Measurements from ENCODE around the gene PIK3CG.

The PIK3CG gene

GRCh38 chr7:106862317-106863089 is 2.6 kb upstream of the PIK3CG start:
- peaks cover 6% of the 10 kb centered on the region for H3K27me3 ChIP-seq (ENCODE audit: control insufficient read depth, insufficient read depth, low read length)
- no peak overlapping the region for H3K4me3 ChIP-seq (ENCODE audit: low read length)
- no peaks in the 10 kb centered on the region for H3K4me1 ChIP-seq (ENCODE audit: control insufficient read depth, insufficient read depth, low read length)
- H3K36me3 ChIP-seq (ENCODE audit: insufficient read depth, low read length), result no peaks in the 10 kb centered on the region
- H3K9ac ChIP-seq (ENCODE audit: low read depth, low read length), result no peak overlapping the region
- no peak overlapping the region for H3K4me2 ChIP-seq (ENCODE audit: low read length)
- no peaks in the 10 kb centered on the region for H3K9me3 ChIP-seq (replicated peaks; ENCODE audit: low read length)

GRCh38 chr7:106863274-106863997 is 1.6 kb upstream of the PIK3CG start:
- Histone ChIP-seq H3K4me3 (ENCODE audit: low read length) (no peak overlapping the region), H3K36me3 (ENCODE audit: insufficient read depth, low read length) (no peaks in the 10 kb centered on the region), H3K4me1 (ENCODE audit: control insufficient read depth, insufficient read depth, low read length) (no peaks in the 10 kb centered on the region), H3K9ac (ENCODE audit: low read depth, low read length) (no peak overlapping the region), H3K4me2 (ENCODE audit: low read length) (no peak overlapping the region), H3K27me3 (ENCODE audit: control insufficient read depth, insufficient read depth, low read length) (peaks cover 6% of the 10 kb centered on the region), H3K9me3 (replicated peaks; ENCODE audit: low read length) (no peaks in the 10 kb centered on the region)

GRCh38 chr7:106864298-106865081 is 592 bp upstream of the PIK3CG start:
- Histone ChIP-seq H3K4me3 (ENCODE audit: low read length) (no peak overlapping the region), H3K27me3 (ENCODE audit: control insufficient read depth, insufficient read depth, low read length) (peaks cover 10% of the 10 kb centered on the region), H3K9me3 (replicated peaks; ENCODE audit: low read length) (no peaks in the 10 kb centered on the region), H3K4me2 (ENCODE audit: low read length) (no peak overlapping the region), H3K4me1 (ENCODE audit: control insufficient read depth, insufficient read depth, low read length) (no peaks in the 10 kb centered on the region), H3K9ac (ENCODE audit: low read depth, low read length) (no peak overlapping the region), H3K36me3 (ENCODE audit: insufficient read depth, low read length) (no peaks in the 10 kb centered on the region)

GRCh38 chr7:106866298-106867281 is 1.5 kb downstream of the PIK3CG start:
- no peak overlapping the region for H3K4me2 ChIP-seq (ENCODE audit: low read length)
- no peak overlapping the region for H3K4me3 ChIP-seq (ENCODE audit: low read length)
- H3K9ac ChIP-seq (ENCODE audit: low read depth, low read length), result no peak overlapping the region
- no peaks in the 10 kb centered on the region for H3K4me1 ChIP-seq (ENCODE audit: control insufficient read depth, insufficient read depth, low read length)
- H3K9me3 ChIP-seq (replicated peaks; ENCODE audit: low read length), result no peaks in the 10 kb centered on the region
- H3K36me3 ChIP-seq (ENCODE audit: insufficient read depth, low read length), result no peaks in the 10 kb centered on the region
- H3K27me3 ChIP-seq (ENCODE audit: control insufficient read depth, insufficient read depth, low read length), result peaks cover 12% of the 10 kb centered on the region

DNA sequence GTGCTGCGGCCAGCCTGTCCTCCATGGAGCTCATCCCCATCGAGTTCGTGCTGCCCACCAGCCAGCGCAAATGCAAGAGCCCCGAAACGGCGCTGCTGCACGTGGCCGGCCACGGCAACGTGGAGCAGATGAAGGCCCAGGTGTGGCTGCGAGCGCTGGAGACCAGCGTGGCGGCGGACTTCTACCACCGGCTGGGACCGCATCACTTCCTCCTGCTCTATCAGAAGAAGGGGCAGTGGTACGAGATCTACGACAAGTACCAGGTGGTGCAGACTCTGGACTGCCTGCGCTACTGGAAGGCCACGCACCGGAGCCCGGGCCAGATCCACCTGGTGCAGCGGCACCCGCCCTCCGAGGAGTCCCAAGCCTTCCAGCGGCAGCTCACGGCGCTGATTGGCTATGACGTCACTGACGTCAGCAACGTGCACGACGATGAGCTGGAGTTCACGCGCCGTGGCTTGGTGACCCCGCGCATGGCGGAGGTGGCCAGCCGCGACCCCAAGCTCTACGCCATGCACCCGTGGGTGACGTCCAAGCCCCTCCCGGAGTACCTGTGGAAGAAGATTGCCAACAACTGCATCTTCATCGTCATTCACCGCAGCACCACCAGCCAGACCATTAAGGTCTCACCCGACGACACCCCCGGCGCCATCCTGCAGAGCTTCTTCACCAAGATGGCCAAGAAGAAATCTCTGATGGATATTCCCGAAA is 2.7 kb downstream of the PIK3CG start:
- Histone ChIP-seq H3K4me2 (ENCODE audit: low read length) (no peak overlapping the region), H3K36me3 (ENCODE audit: insufficient read depth, low read length) (no peaks in the 10 kb centered on the region), H3K27me3 (ENCODE audit: control insufficient read depth, insufficient read depth, low read length) (peaks cover 12% of the 10 kb centered on the region), H3K9ac (ENCODE audit: low read depth, low read length) (no peak overlapping the region), H3K4me3 (ENCODE audit: low read length) (no peak overlapping the region), H3K4me1 (ENCODE audit: control insufficient read depth, insufficient read depth, low read length) (no peaks in the 10 kb centered on the region), H3K9me3 (replicated peaks; ENCODE audit: low read length) (no peaks in the 10 kb centered on the region)

DNA sequence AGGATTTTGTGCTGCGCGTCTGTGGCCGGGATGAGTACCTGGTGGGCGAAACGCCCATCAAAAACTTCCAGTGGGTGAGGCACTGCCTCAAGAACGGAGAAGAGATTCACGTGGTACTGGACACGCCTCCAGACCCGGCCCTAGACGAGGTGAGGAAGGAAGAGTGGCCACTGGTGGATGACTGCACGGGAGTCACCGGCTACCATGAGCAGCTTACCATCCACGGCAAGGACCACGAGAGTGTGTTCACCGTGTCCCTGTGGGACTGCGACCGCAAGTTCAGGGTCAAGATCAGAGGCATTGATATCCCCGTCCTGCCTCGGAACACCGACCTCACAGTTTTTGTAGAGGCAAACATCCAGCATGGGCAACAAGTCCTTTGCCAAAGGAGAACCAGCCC is 3.3 kb downstream of the PIK3CG start:
- no peaks in the 10 kb centered on the region for H3K9me3 ChIP-seq (replicated peaks; ENCODE audit: low read length)
- peaks cover 10% of the 10 kb centered on the region for H3K27me3 ChIP-seq (ENCODE audit: control insufficient read depth, insufficient read depth, low read length)
- no peak overlapping the region for H3K4me2 ChIP-seq (ENCODE audit: low read length)
- no peak overlapping the region for H3K9ac ChIP-seq (ENCODE audit: low read depth, low read length)
- H3K36me3 ChIP-seq (ENCODE audit: insufficient read depth, low read length), result no peaks in the 10 kb centered on the region
- no peak overlapping the region for H3K4me3 ChIP-seq (ENCODE audit: low read length)
- no peaks in the 10 kb centered on the region for H3K4me1 ChIP-seq (ENCODE audit: control insufficient read depth, insufficient read depth, low read length)

DNA sequence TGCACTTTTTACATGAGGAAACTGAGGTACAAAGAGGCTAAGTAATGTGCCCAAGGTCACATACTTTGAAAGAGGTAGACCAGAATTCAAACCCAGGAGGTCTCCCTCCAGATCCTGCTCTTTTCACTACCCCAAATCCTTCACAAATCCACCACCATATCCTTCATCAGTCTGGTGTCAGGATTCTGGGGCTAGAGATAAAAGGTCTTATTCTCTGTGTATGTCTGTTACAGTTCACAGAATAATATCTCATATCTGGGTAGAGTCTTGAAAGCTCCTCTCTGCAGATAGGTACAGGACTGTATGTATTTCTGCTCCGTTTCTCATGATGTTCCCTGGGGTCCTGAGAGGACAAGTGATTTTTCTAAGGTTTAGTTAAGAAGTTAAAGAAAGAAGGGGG is 4.9 kb downstream of the PIK3CG start:
- Histone ChIP-seq H3K27me3 (ENCODE audit: control insufficient read depth, insufficient read depth, low read length) (peaks cover 10% of the 10 kb centered on the region), H3K4me3 (ENCODE audit: low read length) (no peak overlapping the region), H3K9ac (ENCODE audit: low read depth, low read length) (no peak overlapping the region)

DNA sequence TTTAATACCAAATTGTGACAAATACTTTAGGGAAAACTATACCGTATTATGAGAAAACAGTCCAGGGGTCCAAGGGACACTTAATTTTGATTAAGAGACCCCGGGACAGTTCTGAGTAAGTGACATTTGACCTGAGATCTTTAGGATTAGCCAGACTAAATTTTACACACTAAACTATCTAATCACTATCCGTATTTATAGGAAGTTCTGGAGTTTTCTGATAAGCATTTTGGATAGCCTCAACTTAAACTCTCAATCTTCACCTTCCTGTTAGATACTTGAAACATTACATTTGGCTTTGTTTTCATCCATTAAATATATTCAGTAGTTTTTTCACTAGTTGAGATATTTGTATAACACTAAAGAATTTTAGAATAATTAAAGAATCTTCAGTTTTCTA is 5.4 kb downstream of the PIK3CG start:
- no peak overlapping the region for H3K9ac ChIP-seq (ENCODE audit: low read depth, low read length)
- no peak overlapping the region for H3K4me3 ChIP-seq (ENCODE audit: low read length)
- H3K36me3 ChIP-seq (ENCODE audit: insufficient read depth, low read length), result no peaks in the 10 kb centered on the region
- no peaks in the 10 kb centered on the region for H3K9me3 ChIP-seq (replicated peaks; ENCODE audit: low read length)
- H3K27me3 ChIP-seq (ENCODE audit: control insufficient read depth, insufficient read depth, low read length), result peaks cover 10% of the 10 kb centered on the region
- no peaks in the 10 kb centered on the region for H3K4me1 ChIP-seq (ENCODE audit: control insufficient read depth, insufficient read depth, low read length)
- no peak overlapping the region for H3K4me2 ChIP-seq (ENCODE audit: low read length)

More for the DNA sequence above, 4.9 kb downstream of the PIK3CG start:
- no peak overlapping the region for H3K4me2 ChIP-seq (ENCODE audit: low read length)
- no peaks in the 10 kb centered on the region for H3K4me1 ChIP-seq (ENCODE audit: control insufficient read depth, insufficient read depth, low read length)
- H3K36me3 ChIP-seq (ENCODE audit: insufficient read depth, low read length), result no peaks in the 10 kb centered on the region
- no peaks in the 10 kb centered on the region for H3K9me3 ChIP-seq (replicated peaks; ENCODE audit: low read length)

DNA sequence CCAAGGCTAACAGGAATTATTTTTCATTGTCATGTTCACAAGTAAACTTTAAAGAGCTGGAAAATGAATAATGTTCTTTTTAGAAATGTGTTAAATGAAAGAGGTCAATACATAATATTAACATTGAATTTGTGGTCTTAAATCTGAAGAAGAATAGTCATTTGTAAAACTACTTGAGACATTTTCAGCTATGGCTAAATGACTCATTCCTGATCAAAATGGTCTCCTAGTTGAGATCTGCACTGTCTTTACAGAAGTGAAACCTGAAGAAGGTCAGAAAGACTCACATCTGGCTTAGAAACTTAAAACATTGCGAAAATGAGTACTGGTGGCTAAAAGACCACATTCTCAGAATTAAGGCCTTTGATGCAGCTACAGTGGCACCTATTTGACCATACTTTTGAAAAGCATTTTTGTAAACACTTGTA is 5.9 kb downstream of the PIK3CG start:
- Histone ChIP-seq H3K4me2 (ENCODE audit: low read length) (no peak overlapping the region), H3K4me3 (ENCODE audit: low read length) (no peak overlapping the region), H3K36me3 (ENCODE audit: insufficient read depth, low read length) (no peaks in the 10 kb centered on the region), H3K9me3 (replicated peaks; ENCODE audit: low read length) (no peaks in the 10 kb centered on the region), H3K4me1 (ENCODE audit: control insufficient read depth, insufficient read depth, low read length) (no peaks in the 10 kb centered on the region), H3K27me3 (ENCODE audit: control insufficient read depth, insufficient read depth, low read length) (peaks cover 10% of the 10 kb centered on the region), H3K9ac (ENCODE audit: low read depth, low read length) (no peak overlapping the region)

DNA sequence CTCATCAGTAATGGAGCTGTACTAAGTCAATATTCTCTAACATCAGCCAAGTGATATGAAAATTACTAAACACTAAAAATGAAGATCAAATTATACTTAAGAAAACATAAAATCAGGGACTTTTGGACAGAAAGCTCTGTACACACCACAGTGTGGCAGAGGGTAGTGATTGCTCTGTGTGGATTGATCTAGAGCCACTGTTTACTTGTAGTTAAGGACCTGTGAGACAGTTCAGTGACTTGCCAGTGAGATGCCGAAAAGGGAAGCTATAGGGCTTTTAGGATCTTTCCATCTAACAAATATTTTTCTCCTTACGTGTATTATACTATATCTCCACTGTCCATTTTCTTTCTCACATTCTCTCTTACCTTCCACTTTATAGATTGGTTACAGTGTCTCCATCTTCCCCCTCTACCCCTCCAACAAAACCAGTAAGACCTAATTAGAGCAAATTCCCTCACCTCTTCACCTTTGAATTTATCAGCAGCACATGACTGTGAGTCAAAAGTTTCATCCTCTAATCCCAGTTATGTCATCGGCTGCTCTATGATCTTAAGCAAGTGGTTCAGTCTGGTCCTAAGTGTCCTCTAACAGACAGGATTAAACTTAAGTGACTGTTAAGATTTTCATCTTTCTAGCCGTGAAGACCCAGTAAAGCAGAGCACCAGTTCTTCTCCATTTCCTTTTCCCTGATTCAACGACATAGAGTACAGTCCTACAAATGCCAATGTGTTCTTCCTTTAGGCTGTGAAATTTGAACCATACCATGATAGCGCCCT is 6.9 kb downstream of the PIK3CG start:
- H3K9me3 ChIP-seq (replicated peaks; ENCODE audit: low read length), result no peaks in the 10 kb centered on the region
- H3K4me3 ChIP-seq (ENCODE audit: low read length), result no peak overlapping the region
- no peak overlapping the region for H3K4me2 ChIP-seq (ENCODE audit: low read length)
- H3K27me3 ChIP-seq (ENCODE audit: control insufficient read depth, insufficient read depth, low read length), result peaks cover 10% of the 10 kb centered on the region
- H3K36me3 ChIP-seq (ENCODE audit: insufficient read depth, low read length), result no peaks in the 10 kb centered on the region
- no peak overlapping the region for H3K9ac ChIP-seq (ENCODE audit: low read depth, low read length)
- no peaks in the 10 kb centered on the region for H3K4me1 ChIP-seq (ENCODE audit: control insufficient read depth, insufficient read depth, low read length)
